ENCODE data around the gene FRMD4A.
A peak's percentile ranks its signal among the peaks of the same experiment; 100 is the strongest.
"Not testable (repeated sequence)": the region's sequence is repeated elsewhere in the genome, so short reads cannot be mapped to it uniquely, and the experiment has no call there.

Gene FRMD4A

GRCh38 chr10:13978533-13979115, 352.1 kb downstream of the FRMD4A start:
- DNase-seq (ENCODE audit: low spot score), result peak; percentile 87

- DNase-seq (ENCODE audit: low spot score), result no peak
Measured at GRCh38 chr10:13977861-13978532, 352.7 kb downstream of the FRMD4A start.

GRCh38 chr10:13973742-13974141, 357.0 kb downstream of the FRMD4A start:
- no peak for DNase-seq (ENCODE audit: low spot score)

GRCh38 chr10:13972609-13973008, 358.1 kb downstream of the FRMD4A start:
- no peak for DNase-seq (ENCODE audit: low spot score)

- peak; percentile 54 for DNase-seq (ENCODE audit: low spot score)
Measured at GRCh38 chr10:13971601-13972475, 358.9 kb downstream of the FRMD4A start.

GRCh38 chr10:13970957-13971353, 359.8 kb downstream of the FRMD4A start:
- DNase-seq (ENCODE audit: low spot score), result no peak

GRCh38 chr10:13970236-13970956, 360.3 kb downstream of the FRMD4A start:
- DNase-seq (ENCODE audit: low spot score), result no peak

- no peak for DNase-seq (ENCODE audit: low spot score)
Measured at GRCh38 chr10:13969792-13970140, 361.0 kb downstream of the FRMD4A start.

- no peak for DNase-seq (ENCODE audit: low spot score)
Measured at GRCh38 chr10:13969118-13969791, 361.5 kb downstream of the FRMD4A start.

- no peak for DNase-seq (ENCODE audit: low spot score)
Measured at GRCh38 chr10:13961853-13962252, 368.9 kb downstream of the FRMD4A start.

- DNase-seq (ENCODE audit: low spot score), result peak; percentile 84
Measured at GRCh38 chr10:13961097-13961496, 369.6 kb downstream of the FRMD4A start.

GRCh38 chr10:13960603-13961002, 370.1 kb downstream of the FRMD4A start:
- DNase-seq (ENCODE audit: low spot score), result no peak

- DNase-seq (ENCODE audit: low spot score), result no peak
Measured at GRCh38 chr10:13959443-13960359, 371.0 kb downstream of the FRMD4A start.

GRCh38 chr10:13957856-13958255, 372.9 kb downstream of the FRMD4A start:
- no peak for DNase-seq (ENCODE audit: low spot score)

GRCh38 chr10:13956826-13957225, 373.9 kb downstream of the FRMD4A start:
- peak; percentile 72 for DNase-seq (ENCODE audit: low spot score)

GRCh38 chr10:13955409-13956068, 375.2 kb downstream of the FRMD4A start:
- DNase-seq (ENCODE audit: low spot score), result no peak

- not testable (repeated sequence) for DNase-seq (ENCODE audit: low spot score)
Measured at GRCh38 chr10:13954195-13954594, 376.5 kb downstream of the FRMD4A start.

- DNase-seq (ENCODE audit: low spot score), result no peak
Measured at GRCh38 chr10:13953371-13953770, 377.4 kb downstream of the FRMD4A start.

GRCh38 chr10:13950543-13950939, 380.2 kb downstream of the FRMD4A start:
- no peak for DNase-seq (ENCODE audit: low spot score)
